ENCODE results near the gene THOP1.

- TF ChIP-seq POLR2AphosphoS2 (IDR thresholded peaks at IDR 0.05; ENCODE audit: low read depth, low read length): no peak
- TF ChIP-seq FOXK2 (IDR thresholded peaks at IDR 0.05): no peak
- TF ChIP-seq JUND (IDR thresholded peaks at IDR 0.05; ENCODE audit: low read depth, low read length): no peak
- no peak for TF ChIP-seq TCF3 (IDR thresholded peaks at IDR 0.05; ENCODE audit: borderline replicate concordance, insufficient read depth, low read depth, low read length)
- no peak for TF ChIP-seq NRF1 (conservative IDR thresholded peaks at IDR 0.05; ENCODE audit: low read depth, low read length)
- no peak for TF ChIP-seq NR2C2 (IDR thresholded peaks at IDR 0.05; ENCODE audit: borderline replicate concordance, control insufficient read depth, insufficient read length, low read depth)
- TF ChIP-seq SREBF2 (IDR thresholded peaks at IDR 0.05; ENCODE audit: low read length): no peak
- no peak for TF ChIP-seq MXI1 (IDR thresholded peaks at IDR 0.05; ENCODE audit: low read depth, low read length)
- no peak for TF ChIP-seq EP300 (IDR thresholded peaks at IDR 0.05; ENCODE audit: borderline replicate concordance in 1 of 2, control insufficient read depth in 1 of 2, low read depth in 2 of 2, low read length in 2 of 2)
- no peak for TF ChIP-seq SMC3 (IDR thresholded peaks at IDR 0.05; ENCODE audit: borderline replicate concordance, low read length)
- no peak for TF ChIP-seq CTCF (IDR thresholded peaks at IDR 0.05 in 2 of 3, conservative IDR thresholded peaks at IDR 0.05 in 1 of 3; ENCODE audit: control insufficient read depth in 2 of 3, extremely low read depth in 1 of 3, insufficient read depth in 1 of 3, low read depth in 3 of 3, low read length in 3 of 3)
- TF ChIP-seq REST (IDR thresholded peaks at IDR 0.05; ENCODE audit: low read depth, low read length): no peak
- TF ChIP-seq GABPA (IDR thresholded peaks at IDR 0.05; ENCODE audit: low read depth): no peak
Measured at GRCh38 chr19:2767688-2768087, 17.6 kb upstream of the THOP1 start.

Data from GM12878 (cell line).